Fibroblast of lung (primary cell): ENCODE measurements around the gene CFAP119. TPM values are rescaled to one million over a fixed set of nuclear protein-coding genes. Genes with fewer than 3 reads are reported as not detected.

ENCODE experiments used
- DNase-seq, 2 donors: peaks; one replicate each; pipeline versions ENCODE4 v3.0.0 to v3.0.0-alpha.2; 2010; ENCODE audit warnings: low read depth in 2 of 2
- H2AFZ ChIP-seq: 2 replicates; pipeline ENCODE4 v1.5.1; 2012; ENCODE audit warnings: low read length, control low read depth, inconsistent platforms
- H3K27ac ChIP-seq: 2 replicates; pipeline ENCODE4 v1.5.1; 2011; ENCODE audit warnings: low read length, control low read depth; ENCODE audit not compliant: insufficient read depth
- H3K27me3 ChIP-seq: 2 replicates; pipeline ENCODE4 v1.5.1; 2011; ENCODE audit warnings: mild to moderate bottlenecking, low read length; ENCODE audit not compliant: control insufficient read depth, insufficient read depth
- H3K36me3 ChIP-seq: 2 replicates; pipeline ENCODE4 v1.5.1; 2011; ENCODE audit warnings: low read length; ENCODE audit not compliant: control insufficient read depth, insufficient read depth
- H3K4me1 ChIP-seq: 2 replicates; pipeline ENCODE4 v1.5.1; 2011; ENCODE audit warnings: low read length; ENCODE audit not compliant: control insufficient read depth, insufficient read depth; ENCODE audit errors: extremely low read depth
- H3K4me2 ChIP-seq: 2 replicates; pipeline ENCODE4 v1.5.1; 2011; ENCODE audit warnings: low read length, control low read depth; ENCODE audit not compliant: insufficient read depth; ENCODE audit errors: extremely low read depth
- H3K4me3 ChIP-seq, 4 experiments: fragments of 200-600 bp in 1 of 4; sonication (generic) in 1 of 4; replicated peaks in 1 of 4; 2 replicates each; pipeline ENCODE4 v1.5.1; 2011 to 2016; ENCODE audit warnings: low read length in 4 of 4, low read depth in 3 of 4, mild to moderate bottlenecking in 3 of 4, control low read depth in 2 of 4, inconsistent platforms in 1 of 4, mixed read lengths in 1 of 4; ENCODE audit not compliant: insufficient read depth in 1 of 4; ENCODE audit errors: control extremely low read depth in 1 of 4
- H3K79me2 ChIP-seq: 2 replicates; pipeline ENCODE4 v1.5.1; 2012; ENCODE audit warnings: mild to moderate bottlenecking, low read length, inconsistent platforms; ENCODE audit not compliant: control insufficient read depth, insufficient read depth
- H3K9ac ChIP-seq: 2 replicates; pipeline ENCODE4 v1.5.1; 2011; ENCODE audit warnings: mild to moderate bottlenecking, low read length, control low read depth; ENCODE audit not compliant: insufficient read depth
- H3K9me3 ChIP-seq: 2 replicates; pipeline ENCODE4 v1.5.1; 2012; ENCODE audit warnings: low read depth, low read length; ENCODE audit not compliant: control insufficient read depth, insufficient read depth
- H4K20me1 ChIP-seq: 2 replicates; pipeline ENCODE4 v1.5.1; 2011; ENCODE audit warnings: low read length; ENCODE audit not compliant: control insufficient read depth, insufficient read depth; ENCODE audit errors: extremely low read depth
- CTCF ChIP-seq, 2 donors: IDR thresholded peaks in 1 of 2; conservative IDR thresholded peaks in 1 of 2; 1 replicate in 1 of 2; 2 replicates in 1 of 2; pipeline ENCODE4 v1.5.1; 2011 to 2012; ENCODE audit warnings: low read length in 2 of 2, control low read depth in 1 of 2, inconsistent platforms in 1 of 2, low read depth in 1 of 2, mild to moderate bottlenecking in 1 of 2
- EZH2 ChIP-seq: IDR thresholded peaks from 2 replicates; pipeline ENCODE4 v1.5.1; 2012; ENCODE audit warnings: low read length, control low read depth, mild to moderate bottlenecking; ENCODE audit errors: missing control alignments
- polyA plus RNA-seq, 2 donors: library from polyadenylated mRNA; depleted of rRNA in 1 of 2; stranded (reverse) in 1 of 2; unstranded in 1 of 2; fragments of >200 nt; gene quantifications; 2 replicates each; pipeline ENCODE4 v1.2.1, GENCODE V29; 2011 to 2012; ENCODE audit warnings: missing spikeins in 1 of 2
- total RNA-seq: library from RNA; depleted of rRNA; stranded (reverse); fragments of >200 nt; gene quantifications from 2 replicates; pipeline ENCODE4 v1.2.1, GENCODE V29; 2014

Gene CFAP119
- total and polyA plus RNA-seq, 2 donors (not counting 1 experiment from before 2014, with no cell fraction given), result 1.3 to 1.5 TPM

DNA sequence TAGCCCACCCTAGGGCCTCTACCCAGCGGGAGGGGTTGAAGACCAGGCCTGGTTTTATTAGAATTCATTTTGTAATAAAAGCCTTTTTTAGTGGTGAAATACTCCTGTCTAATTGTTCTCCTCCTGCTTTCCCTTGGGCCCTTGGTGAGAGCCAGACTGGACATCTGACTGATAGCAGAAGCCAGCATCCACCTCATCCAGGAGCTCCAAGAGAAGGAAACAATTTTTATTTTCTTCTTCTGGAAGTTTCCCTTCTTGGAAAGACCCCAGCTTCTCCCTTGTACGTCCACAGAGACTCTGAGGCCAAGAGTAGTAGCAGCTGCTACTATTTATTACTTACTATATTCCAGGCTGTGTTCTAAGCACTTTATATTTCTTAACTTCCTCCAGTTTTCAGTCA lies 17.7 kb downstream of the CFAP119 start:
- Histone ChIP-seq H2AFZ (no peak overlapping the region), H3K4me1 (peaks cover 27% of the 10 kb centered on the region), H3K27me3 (no peaks in the 10 kb centered on the region), H3K4me2 (no peak overlapping the region), H3K27ac (no peak overlapping the region), H3K36me3 (peaks cover 15% of the 10 kb centered on the region), H3K9me3 (no peaks in the 10 kb centered on the region), H3K9ac (no peak overlapping the region), H4K20me1 (no peaks in the 10 kb centered on the region), H3K79me2 (peaks cover 4% of the 10 kb centered on the region), H3K4me3 (no peak overlapping the region)
- DNase-seq, result no peak
- TF ChIP-seq EZH2 (no peak), CTCF (conservative IDR thresholded peaks at IDR 0.05 in 1 of 2, IDR thresholded peaks at IDR 0.05 in 1 of 2; ENCODE audit: low read depth in 1 of 2, low read length in 2 of 2) (no peak)

GRCh38 chr16:30743716-30744115 lies 18.1 kb downstream of the CFAP119 start:
- no peak overlapping the region for H2AFZ ChIP-seq
- TF ChIP-seq CTCF (conservative IDR thresholded peaks at IDR 0.05 in 1 of 2, IDR thresholded peaks at IDR 0.05 in 1 of 2; ENCODE audit: low read depth in 1 of 2, low read length in 2 of 2), result no peak
- no peak for TF ChIP-seq EZH2
- peaks cover 17% of the 10 kb centered on the region for H3K36me3 ChIP-seq
- no peaks in the 10 kb centered on the region for H3K27me3 ChIP-seq
- no peak overlapping the region for H3K9ac ChIP-seq
- H3K27ac ChIP-seq, result no peak overlapping the region
- H3K9me3 ChIP-seq, result no peaks in the 10 kb centered on the region
- no peak overlapping the region for H3K4me2 ChIP-seq
- H4K20me1 ChIP-seq, result no peaks in the 10 kb centered on the region
- peaks cover 27% of the 10 kb centered on the region for H3K4me1 ChIP-seq
- DNase-seq, result no peak
- H3K79me2 ChIP-seq, result peaks cover 2% of the 10 kb centered on the region
- H3K4me3 ChIP-seq, result no peak overlapping the region

GRCh38 chr16:30741461-30741914 lies 20.4 kb downstream of the CFAP119 start:
- H3K4me3 ChIP-seq, result no peak overlapping the region
- no peak overlapping the region for H3K9ac ChIP-seq
- H3K27ac ChIP-seq, result peak overlapping the region; percentile 65
- TF ChIP-seq CTCF (conservative IDR thresholded peaks at IDR 0.05 in 1 of 2, IDR thresholded peaks at IDR 0.05 in 1 of 2; ENCODE audit: low read depth in 1 of 2, low read length in 2 of 2) (no peak), EZH2 (no peak)
- H4K20me1 ChIP-seq, result no peaks in the 10 kb centered on the region
- peak overlapping the region; percentile 5 for H3K4me2 ChIP-seq
- no peak overlapping the region for H2AFZ ChIP-seq
- peaks cover 22% of the 10 kb centered on the region for H3K4me1 ChIP-seq
- peaks cover 32% of the 10 kb centered on the region for H3K36me3 ChIP-seq
- no peaks in the 10 kb centered on the region for H3K9me3 ChIP-seq
- DNase-seq, result peak; percentile 50 to 91
- H3K27me3 ChIP-seq, result no peaks in the 10 kb centered on the region
- no peaks in the 10 kb centered on the region for H3K79me2 ChIP-seq
